Embryonic facial prominence (tissue), 1 donor: Measurements from ENCODE around the gene VEPH1.
A peak's percentile ranks its signal among the peaks of the same experiment; 100 is the strongest.

Experiments used
- DNase-seq: peaks from one replicate; pipeline ENCODE4 v3.0.0-alpha.2; 2016; ENCODE audit errors: extremely low spot score

The VEPH1 gene

DNA sequence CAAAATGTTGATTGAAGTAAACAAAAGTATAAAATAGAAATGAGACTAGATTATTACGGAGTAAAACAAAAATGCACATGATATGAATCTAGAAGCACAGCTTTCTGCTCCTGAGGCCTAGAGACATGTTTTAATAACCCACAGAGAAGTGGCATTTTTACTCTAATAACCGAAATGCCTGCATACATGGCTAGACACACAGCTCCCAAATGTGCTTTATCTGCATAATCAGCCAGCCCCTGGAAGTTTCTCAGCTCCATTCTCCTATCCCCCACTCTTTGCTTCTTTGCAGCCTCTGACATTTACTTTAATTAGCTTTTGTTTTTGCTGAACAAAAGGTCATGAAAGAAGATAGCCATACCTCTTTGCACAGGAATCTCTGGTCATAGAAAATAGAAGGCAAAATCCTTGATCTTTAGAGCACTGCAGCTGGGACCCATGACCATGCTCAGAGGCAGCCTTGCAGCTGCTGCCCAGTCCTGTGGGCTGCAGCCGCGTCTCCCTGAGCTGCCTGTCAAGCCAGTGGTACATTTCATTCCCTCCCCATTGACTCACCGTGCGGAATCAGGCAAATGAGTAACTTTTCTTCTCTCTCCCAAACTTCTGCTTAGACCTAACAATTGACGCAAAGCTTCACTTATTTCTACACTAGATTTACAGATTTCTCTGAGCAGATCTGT lies at the start of gene VEPH1:
TSS of gene VEPH1 (minus strand) at position 501 of the 680 bp plus-strand sequence. CDS start 8,067 bp downstream, outside the sequence.
- no peak for DNase-seq

DNA sequence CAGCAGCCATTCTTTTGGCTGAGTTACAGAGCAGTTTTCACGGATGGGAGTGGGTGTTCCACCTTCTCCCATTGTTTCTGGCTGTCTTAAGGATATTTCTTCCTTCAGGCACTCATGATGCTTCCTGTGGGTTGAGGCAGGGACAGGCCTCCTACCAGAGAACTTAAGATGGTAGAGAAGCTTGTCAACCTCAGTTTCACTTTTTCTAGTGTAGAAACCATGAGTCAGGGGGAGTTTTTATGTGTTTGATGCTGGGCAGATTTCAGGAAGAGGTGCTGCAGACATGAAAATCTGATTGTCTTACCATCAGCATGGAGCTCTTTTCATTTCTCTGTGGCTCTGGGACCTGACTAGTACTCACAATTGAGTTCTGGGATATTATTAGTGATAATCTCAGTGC lies 48.7 kb upstream of the VEPH1 start:
- DNase-seq = no peak

DNA sequence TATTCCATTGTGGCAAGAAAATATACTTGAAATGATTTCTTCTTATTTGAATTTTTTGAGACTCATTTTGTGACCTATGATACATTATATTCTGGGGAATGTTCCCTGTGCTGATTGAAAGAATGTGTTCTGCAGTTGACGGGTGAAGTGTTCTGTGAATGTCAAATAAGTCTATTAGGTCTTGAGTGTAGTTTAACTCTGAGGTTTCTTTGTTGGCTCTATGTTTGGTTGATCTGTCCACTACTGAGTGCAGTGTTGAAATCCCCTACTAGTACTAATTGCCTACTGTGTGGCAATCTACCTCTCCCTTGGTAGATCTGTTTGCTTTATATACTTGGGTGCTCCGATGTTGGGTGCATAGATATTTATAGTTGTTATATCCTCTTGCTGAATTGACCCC lies 46.3 kb upstream of the VEPH1 start:
- DNase-seq = no peak

DNA sequence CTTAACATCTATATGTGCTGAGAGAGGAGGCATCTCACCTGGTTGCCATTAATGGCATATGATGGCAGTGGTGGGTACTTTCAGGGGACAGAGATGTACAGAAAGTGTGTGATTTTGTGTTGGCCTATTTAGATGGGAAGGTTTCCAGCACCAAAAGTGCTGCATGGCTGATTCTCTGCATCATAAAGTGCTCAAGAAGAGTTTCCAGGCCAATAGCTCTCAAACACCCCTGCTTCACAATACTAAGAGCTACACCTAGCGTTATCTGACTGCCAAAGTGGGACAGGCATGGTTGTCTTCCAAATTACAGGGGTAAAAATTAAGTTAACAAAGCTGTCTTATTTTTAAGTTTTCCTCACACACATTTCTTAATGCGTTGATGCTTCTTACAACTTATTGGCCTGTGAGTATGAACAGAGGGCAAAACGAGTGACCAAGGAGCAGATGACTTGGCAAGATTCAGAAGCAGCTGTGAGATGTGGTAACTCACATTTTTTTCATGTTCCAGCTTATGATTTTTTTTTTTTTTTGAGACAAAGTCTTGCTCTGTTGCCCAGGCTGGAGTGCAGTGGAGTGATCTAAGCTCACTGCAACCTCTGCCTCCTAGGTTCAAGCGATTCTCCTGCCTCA lies 41.4 kb upstream of the VEPH1 start:
- DNase-seq = no peak

DNA sequence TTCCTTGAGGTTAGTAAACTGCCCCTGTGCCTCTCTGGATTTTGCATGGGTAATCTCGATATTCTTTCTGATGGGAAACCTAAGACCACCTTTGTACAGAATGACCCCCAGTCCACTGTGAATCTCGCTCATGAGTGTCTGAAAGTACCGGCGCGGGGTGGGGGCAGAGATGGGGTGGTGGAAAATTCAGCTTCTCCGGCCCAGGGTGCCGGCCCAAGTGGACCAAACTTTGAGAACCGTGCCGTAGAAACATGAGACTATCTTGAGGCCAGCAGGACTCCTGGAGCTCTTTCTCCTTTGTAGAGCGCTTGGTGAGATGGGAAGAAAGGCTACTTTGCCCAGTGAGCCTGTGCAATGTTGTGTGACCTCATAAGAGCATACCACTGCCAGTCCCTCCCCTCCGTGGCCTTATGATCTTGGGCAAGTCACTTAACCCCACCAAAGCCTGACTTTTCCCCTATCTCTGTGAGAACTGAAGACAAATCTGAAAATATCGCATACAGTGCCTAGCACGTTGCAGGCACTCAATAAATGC lies 40.4 kb upstream of the VEPH1 start:
- DNase-seq = no peak

DNA sequence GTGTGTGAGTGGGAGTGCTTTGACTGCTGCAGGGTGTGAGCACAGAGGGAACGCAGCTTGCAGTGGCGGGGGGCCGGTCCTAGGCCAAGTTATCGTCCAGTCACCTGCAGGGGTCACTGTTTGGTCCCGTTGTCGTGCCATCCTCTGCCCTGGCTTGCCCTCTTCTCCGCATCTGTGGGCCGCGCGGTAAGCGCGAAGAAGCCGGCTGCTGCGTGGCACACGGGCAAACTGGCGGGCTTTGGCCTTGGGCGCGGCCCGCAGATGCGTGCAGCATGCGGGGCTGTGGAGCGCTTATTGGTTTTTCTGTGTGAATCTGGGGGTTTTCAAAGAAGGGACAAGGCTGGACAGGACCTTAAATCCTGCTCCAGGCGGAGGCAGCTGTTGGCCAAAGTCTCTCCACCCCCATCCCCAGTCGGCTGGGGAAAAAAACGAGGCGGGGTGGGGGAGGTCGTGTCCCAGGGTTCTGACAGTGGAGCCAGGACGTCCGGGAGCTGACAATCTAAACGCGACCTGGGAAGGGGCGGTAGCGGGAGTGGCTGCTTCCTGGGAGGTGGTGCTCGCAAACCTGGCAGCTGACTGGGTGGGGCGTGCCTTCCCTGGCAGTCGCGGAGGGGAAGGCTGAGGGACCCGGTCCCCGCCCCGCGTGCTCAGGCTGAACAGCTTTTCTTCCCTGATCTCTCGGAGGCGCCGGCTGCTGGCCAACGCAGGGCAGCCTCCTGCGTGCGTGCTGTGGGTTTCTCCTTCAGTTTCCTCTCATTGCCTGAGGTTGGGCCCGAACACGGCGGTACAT lies 39.7 kb upstream of the VEPH1 start:
- peak; percentile 40 for DNase-seq

DNA sequence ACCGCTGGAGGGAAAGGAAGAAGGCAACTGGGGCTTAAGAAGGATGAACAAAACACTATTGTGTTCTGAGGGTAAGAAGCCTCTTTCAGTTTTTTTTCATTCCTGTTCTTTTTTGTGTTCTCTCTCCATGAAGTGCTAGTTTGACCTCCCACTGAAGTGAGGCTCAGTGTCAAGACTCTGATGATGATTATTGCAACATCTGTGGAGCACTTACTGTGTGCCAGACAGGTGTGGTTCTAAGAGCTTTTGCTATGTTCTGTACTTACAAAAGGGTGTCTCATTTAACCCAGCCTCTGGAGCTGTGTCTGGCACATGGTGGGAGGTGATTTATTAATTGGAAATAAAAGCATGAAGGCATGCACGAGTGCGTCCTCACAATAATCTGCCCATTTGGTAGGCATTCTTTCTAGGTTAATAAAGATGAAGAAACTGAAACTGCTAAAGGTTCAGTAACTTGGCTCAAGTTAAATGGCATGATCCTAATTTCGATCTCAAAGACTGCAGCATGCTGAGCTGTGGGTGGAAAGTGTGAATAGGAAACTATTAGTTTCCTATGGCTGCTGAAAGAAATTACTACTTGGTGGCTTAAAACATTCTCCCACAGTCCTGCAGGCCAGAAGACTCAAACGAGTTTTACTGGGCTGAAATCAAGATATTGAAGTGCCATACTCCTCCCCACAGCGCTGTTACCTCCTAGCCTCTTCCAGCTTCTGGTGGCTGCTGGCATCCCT lies 38.5 kb upstream of the VEPH1 start:
- no peak for DNase-seq

DNA sequence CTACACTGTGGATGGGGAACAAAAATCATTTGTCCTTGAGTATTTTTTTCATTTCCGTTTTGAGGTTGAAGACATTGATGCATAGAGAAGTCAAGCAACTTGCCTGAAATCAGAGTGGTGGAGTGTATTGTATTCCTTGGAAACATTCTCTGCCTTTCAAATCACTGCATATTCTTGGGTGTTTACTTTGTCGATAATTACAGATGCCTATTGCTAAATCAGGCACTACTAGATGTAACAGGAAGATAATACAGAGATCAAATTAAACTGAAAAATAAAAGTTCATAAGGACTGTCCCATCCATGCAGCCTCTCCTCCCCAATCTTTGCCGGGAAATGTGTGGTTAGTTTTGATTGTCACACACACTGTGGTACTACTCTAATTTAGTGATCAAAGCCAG lies 37.4 kb upstream of the VEPH1 start:
- DNase-seq = no peak

DNA sequence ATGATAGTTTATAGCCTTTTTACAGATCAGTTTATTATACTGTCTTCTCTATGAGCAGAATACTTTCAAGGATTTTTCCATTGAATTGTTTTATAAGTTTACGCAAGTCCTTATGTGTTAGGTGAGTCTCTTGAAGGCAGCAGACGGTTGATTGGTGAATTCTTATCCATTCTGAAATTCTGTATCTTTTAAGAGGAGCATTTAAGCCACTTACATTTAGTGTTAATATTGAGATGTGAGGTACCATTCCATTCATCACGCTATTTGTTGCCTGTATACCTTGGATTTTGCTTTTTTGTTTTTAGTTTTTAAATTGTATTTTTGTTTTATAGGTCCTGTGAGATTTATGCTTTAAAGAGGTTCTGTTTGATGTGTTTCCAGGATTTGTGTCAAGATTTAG lies 32.5 kb upstream of the VEPH1 start:
- DNase-seq = no peak

DNA sequence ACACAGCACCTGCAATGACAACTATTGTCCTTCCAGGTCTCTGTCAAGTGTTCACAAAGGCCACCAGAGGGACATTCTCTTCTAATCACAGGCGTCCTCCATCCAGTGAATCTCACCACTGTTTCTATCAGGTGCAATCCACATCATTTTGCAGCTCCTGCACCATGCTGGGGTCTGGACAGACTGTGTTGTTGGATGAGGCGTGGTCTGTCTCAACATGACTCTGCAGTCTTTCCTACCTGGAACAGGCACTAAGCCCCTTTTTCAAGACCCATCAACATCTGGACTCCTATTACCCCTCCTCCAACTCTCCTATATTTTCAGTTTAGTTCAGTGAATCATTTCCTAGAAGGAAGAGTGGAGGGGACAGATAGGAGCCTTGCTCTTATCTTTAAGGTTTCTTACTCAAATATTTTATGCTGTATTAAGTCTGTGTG lies 31.5 kb upstream of the VEPH1 start:
- DNase-seq = no peak

DNA sequence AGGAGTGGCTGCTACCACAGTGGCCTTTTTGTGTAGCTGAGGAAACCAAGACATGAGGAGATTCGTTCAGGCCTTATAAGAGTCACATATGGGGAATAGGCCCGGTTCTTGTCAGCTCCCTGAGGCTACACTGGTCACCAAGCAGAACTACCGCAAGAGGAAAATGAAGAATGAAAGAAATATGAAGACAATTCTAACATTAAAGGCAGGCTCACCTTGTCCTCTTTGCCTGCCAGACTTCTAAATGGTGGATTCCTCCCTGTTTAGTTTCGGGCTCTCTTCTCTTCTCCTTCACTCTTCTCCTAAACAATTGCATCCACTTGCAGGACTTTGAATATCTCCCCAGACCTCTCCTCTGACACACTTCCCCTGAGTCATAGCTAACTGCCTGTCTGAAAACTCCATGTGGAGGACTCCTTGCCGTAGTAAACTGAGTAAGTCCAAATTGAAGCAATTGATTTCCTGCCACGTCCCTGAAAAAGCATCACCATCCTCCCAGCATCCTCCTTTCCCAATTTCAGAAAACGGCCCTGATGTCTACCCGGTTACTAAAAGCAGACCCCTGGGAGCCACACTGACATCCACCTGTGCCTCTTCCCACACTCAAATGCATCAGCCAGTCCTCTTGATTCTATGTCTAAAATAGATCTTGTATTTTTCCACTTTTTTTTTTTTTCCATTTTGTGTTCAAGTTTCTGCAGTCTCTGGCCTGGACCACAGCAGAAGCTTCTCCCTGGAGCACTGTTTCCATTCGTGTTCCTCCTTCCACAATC lies 30.3 kb upstream of the VEPH1 start:
- no peak for DNase-seq

DNA sequence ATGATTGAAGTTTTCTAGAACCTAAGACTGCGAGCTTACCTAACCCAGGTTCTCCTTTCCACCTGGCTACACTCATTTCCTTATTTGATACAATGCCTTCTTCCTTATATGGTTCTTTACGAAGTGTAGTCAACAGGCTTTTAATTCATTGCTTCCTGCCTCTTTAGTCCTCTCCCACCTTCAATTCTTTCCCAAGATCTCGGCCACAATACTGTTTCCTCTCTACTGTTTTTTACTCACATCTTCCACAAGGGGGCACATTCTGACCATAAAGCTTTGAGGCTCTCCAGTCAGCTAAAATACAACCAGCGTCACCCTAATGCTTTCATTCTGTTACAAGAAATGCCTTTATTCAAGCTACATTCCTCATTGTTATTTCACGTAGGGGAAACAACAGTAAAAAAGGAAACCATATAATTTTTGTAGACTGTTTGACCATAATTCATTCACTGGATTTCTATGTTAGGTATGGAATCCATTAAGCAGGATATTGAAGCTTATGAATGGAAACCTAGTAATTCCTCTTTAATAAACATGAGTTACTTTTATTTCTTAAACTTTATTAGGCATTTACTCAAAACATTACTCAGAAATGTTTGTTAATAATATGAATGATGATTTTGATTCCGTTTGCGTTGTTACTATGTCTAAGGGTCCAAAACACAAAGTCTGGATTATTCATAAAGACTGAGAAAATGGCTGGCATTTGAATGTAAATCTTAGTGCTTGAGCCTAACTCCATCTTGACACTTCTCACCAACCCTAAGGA lies 29.5 kb upstream of the VEPH1 start:
- DNase-seq = peak; percentile 85

DNA sequence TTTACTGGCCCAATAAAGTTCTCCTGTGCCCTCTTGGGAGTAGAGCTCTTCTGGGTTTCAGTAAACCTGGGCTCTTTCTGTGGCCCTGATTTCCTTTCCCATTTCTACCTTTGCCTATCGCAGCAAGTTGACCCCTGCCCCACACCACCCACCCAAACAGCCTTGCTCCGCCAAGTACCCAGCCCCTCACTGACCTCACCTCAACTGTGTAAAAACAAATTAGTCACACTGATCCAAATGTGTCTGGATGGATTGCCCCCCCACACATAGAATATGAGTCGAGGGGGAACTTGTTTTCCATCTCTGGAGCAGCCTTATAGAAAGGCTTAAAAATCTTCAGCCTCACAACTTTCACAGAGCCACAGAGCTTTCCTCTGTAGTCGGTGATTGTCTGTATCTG lies 28.6 kb upstream of the VEPH1 start:
- DNase-seq = no peak

DNA sequence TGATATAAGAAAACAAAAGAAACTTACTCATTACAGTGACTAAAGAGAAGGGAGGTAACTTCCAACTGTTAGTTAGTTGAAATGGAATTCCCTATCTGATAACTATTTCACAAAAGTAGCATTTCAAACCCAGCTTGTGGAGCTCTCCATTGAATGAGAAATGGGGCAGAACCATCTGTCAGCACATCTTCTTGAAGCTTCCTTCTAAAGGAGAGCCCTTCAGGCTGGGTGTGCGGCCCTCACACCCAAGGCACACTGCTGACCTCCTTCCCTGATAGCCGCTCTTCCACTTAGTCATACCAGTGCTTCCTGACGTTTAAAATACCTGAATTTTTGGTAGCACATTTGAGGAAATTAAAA lies 28.1 kb upstream of the VEPH1 start:
- no peak for DNase-seq

DNA sequence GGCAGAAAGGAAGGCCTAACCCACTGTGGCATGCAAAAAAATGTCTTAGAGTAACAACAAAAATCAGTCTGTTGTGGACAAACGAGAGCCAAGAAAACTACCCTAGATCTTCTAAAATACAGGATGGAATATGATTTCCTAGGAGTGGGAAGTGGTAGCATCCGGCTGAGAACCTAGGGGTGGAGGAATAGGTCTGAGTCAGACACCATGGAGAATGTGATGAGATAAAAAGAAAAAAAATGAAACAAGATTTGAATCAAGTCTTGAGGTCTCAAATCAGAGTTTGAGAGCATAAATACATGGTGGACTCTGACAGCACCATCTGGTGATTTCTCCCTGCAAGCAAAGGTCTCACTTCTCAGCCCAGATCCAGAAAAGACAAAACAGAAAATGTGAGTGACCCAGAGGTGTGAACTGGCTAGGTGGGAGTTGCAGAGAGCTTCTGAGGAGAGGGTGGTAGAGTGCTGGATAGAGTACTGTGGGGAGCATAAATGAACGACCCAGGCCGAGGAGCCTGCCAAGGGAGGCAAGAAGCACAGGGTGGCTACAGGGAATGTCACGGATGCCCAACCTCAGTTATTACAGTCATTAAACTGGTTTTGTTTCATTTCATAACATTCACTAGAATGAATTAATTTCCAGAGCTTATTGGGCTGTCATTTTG lies 27.6 kb upstream of the VEPH1 start:
- no peak for DNase-seq

DNA sequence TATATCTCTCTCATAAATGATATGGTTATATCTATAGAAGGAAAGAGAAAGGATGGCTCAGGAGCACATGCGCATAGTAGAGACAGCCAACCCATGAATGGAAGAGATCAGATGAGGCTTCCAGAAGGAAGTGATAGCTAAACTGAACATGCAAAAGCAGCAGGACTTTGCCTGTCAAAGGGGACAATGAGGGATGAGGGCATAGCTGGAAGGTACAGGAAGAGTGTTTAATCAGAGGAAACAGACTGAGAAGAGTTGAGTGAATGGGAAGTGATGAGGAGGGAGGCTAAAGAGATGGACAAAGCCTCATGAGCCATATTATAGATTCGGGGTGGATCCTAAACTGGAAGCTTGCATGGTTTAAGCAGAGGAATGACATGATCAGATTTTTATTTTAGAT lies 26.5 kb upstream of the VEPH1 start:
- no peak for DNase-seq

DNA sequence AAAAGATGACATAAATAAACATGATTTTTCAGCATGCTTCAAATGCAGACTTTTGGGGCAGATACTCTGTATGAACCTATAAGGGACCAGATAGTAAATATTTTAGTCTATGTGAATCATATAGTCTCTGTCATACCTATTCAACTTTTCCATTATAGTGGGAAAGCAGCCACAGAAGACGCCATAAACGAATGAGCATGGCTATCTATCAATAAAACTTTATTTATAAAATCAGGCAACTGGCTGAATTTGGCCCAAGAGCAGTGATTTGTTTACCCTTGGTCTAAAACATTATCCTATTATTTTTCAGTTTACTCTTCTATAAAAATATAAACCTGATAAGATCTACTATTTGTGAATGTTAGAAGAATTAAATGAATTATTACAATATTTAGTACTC lies 25.9 kb upstream of the VEPH1 start:
- DNase-seq = no peak

DNA sequence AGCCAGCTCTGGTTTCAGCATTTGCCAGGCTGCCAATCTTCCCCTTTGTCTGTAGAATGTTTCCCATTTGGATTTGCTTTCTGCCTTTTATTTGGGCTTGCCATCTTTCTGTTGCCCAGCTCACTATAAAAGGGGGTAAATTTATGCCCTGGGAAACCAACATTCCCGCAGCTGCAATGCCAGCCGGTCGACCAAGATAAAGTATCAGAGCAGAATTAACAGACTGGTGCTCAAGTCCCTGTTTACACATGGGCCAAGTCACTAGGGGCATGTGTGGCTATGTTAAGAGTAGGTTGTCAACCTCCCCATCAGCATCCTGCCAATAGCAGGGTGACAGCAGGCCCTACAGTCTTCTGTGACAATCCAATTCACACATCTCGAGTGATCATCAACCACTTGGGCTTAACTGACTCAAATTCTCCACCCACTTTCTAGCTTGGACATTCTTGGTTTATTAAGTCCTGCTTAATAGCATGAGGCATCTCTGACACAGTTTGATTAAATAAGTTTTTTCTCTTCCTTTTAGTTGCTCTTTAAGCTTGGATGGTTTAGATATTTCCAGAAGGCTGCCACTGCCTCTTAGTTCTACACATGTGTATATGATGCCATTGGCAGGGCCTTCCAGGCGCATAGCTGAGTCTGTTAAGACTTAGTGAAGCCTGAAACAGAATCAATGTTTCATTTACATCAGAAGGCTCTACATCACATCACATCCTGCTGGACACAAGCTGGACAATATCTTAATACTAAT lies 24.1 kb upstream of the VEPH1 start:
- DNase-seq = no peak

DNA sequence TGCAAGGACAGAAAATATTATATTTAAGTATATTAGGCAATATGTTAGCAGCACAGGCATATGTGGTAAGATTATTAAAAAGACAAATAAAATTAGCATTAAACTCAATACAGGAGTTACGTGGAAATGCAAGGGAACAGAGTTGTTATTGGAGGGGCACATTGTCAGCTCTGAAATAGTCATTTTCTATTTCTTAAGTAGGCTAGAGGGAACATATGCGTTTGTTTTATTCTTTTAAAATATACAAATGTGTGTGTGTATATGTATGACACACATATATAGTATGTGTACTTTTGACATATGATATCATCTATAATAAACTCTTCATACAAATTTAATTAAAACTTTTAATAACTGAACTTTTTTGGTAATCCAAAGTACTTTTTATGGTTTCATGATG lies 22.8 kb upstream of the VEPH1 start:
- DNase-seq = no peak
